Smooth muscle cell (in vitro differentiated cells): ENCODE measurements around the gene TPX2. TPM values are rescaled to one million over a fixed set of nuclear protein-coding genes. Genes with fewer than 3 reads are reported as not detected.
A peak's percentile ranks its signal among the peaks of the same experiment; 100 is the strongest.

Experiments used
- DNase-seq: peaks from one replicate; lab custom pipeline; 2025; ENCODE audit not compliant: unreplicated experiment; lab: John Stamatoyannopoulos, UW
- H2AFZ ChIP-seq: fragments of 200-600 bp; sonication (generic); 2 replicates; pipeline ENCODE4 v1.6.0; 2016; ENCODE audit warnings: antibody characterized with exemption, low read depth, mild to moderate bottlenecking
- H3F3A ChIP-seq: fragments of 200-600 bp; sonication (generic); 2 replicates; pipeline ENCODE4 v1.6.0; 2017; ENCODE audit warnings: antibody characterized with exemption, low read depth
- H3K27ac ChIP-seq: fragments of 200-600 bp; sonication (generic); 2 replicates; pipeline ENCODE4 v1.5.1; 2016; ENCODE audit warnings: low read depth, mild to moderate bottlenecking
- H3K27me3 ChIP-seq: fragments of 200-600 bp; sonication (generic); 2 replicates; pipeline ENCODE4 v1.6.1; 2016; ENCODE audit warnings: low read depth, mild to moderate bottlenecking
- H3K36me3 ChIP-seq: fragments of 200-600 bp; sonication (generic); 2 replicates; pipeline ENCODE4 v1.5.1; 2016; ENCODE audit warnings: low read depth
- H3K4me1 ChIP-seq: fragments of 200-600 bp; sonication (generic); 2 replicates; pipeline ENCODE4 v1.5.1; 2016; ENCODE audit warnings: low read depth
- H3K4me2 ChIP-seq: fragments of 200-600 bp; sonication (generic); 2 replicates; pipeline ENCODE4 v1.6.0; 2016; ENCODE audit warnings: mild to moderate bottlenecking
- H3K4me3 ChIP-seq: fragments of 200-600 bp; sonication (generic); 2 replicates; pipeline ENCODE4 v1.5.1; 2016; ENCODE audit warnings: mild to moderate bottlenecking
- H3K79me2 ChIP-seq: fragments of 200-600 bp; sonication (generic); 2 replicates; pipeline ENCODE4 v1.6.0; 2016; ENCODE audit warnings: low read depth, mild to moderate bottlenecking
- H3K9ac ChIP-seq: fragments of 200-600 bp; sonication (generic); 2 replicates; pipeline ENCODE4 v1.6.0; 2016; ENCODE audit warnings: low read depth
- H3K9me3 ChIP-seq: fragments of 200-600 bp; sonication (generic); replicated peaks from 2 replicates; pipeline ENCODE4 v1.5.1; 2016; ENCODE audit warnings: low read depth
- H4K20me1 ChIP-seq: fragments of 200-600 bp; sonication (generic); 2 replicates; pipeline ENCODE4 v1.6.0; 2016; ENCODE audit warnings: low read depth
- WGBS: methylation state at CpG from one replicate; pipeline ENCODE4 v1.1.7; 2016; ENCODE audit warnings: low lambda C conversion rate; 5-methylcytosine and 5-hydroxymethylcytosine counted together
- polyA plus RNA-seq: library from polyadenylated mRNA; unstranded; fragments of >200 nt; fragmentation: Nextera tagmentation; extraction: Ambion mirVana; gene quantifications from 2 replicates; pipeline ENCODE4 v1.2.1, GENCODE V29; 2016
- total RNA-seq: library from RNA; depleted of rRNA; stranded (reverse); fragments of >200 nt; gene quantifications from 2 replicates; pipeline ENCODE4 v1.2.3, GENCODE V29; 2014
- TF ChIP-seq, protein P1 (sequence below): fragments of 200-600 bp; sonication (generic); IDR thresholded peaks from 2 replicates; pipeline ENCODE4 v1.5.1; 2017; ENCODE audit warnings: borderline replicate concordance, mild to moderate bottlenecking, antibody characterized with exemption; ENCODE audit not compliant: insufficient read depth, poor library complexity, severe bottlenecking

Gene TPX2
- total and polyA plus RNA-seq, 2 experiments from 2014 or later: 21.7 to 24.5 TPM

DNA sequence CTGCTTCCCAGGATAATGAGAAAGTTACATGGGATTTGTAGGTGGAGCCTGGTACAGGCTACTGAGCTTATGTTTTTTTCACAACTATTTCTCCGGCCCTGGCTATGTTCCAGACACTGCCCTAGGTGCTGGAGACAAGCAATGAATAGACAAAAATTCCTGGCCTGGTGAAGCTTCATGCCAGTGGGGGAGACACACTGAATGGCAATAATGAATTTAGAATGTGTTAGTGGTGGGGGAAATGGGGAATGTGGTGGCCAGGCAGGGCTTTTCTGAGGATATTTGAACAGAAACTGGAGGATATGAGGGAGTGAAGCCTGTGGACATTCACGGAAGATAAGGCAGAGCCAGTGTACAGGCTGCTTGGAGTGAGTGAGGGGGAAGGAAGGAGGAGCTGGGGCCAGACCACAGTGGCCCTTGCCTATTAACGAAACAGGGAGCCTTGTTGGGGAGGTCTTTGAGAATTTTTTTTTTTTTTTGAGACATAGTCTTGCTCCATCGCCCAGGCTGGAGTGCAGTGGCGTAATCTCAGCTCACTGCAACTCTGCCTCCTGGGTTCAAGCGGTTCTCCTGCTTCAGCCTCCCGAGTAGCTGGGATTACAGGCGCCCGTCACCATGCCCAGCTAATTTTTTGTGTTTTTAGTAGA lies 99.7 kb downstream of the TPX2 start:
- Histone ChIP-seq H3K9ac (no peak overlapping the region), H3K4me3 (no peak overlapping the region), H2AFZ (no peak overlapping the region), H3K36me3 (no peaks in the 10 kb centered on the region), H3K9me3 (no peaks in the 10 kb centered on the region), H3K4me2 (peak overlapping the region; percentile 37), H3K27ac (peak overlapping the region; percentile 18), H3F3A (peaks cover 32% of the 10 kb centered on the region), H3K27me3 (no peaks in the 10 kb centered on the region), H4K20me1 (no peaks in the 10 kb centered on the region), H3K79me2 (no peaks in the 10 kb centered on the region), H3K4me1 (peaks cover 39% of the 10 kb centered on the region)
- TF ChIP-seq, protein P1, sequence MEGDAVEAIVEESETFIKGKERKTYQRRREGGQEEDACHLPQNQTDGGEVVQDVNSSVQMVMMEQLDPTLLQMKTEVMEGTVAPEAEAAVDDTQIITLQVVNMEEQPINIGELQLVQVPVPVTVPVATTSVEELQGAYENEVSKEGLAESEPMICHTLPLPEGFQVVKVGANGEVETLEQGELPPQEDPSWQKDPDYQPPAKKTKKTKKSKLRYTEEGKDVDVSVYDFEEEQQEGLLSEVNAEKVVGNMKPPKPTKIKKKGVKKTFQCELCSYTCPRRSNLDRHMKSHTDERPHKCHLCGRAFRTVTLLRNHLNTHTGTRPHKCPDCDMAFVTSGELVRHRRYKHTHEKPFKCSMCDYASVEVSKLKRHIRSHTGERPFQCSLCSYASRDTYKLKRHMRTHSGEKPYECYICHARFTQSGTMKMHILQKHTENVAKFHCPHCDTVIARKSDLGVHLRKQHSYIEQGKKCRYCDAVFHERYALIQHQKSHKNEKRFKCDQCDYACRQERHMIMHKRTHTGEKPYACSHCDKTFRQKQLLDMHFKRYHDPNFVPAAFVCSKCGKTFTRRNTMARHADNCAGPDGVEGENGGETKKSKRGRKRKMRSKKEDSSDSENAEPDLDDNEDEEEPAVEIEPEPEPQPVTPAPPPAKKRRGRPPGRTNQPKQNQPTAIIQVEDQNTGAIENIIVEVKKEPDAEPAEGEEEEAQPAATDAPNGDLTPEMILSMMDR: no peak
- DNase-seq: no peak
- WGBS: 59% methylated on average over 9 of the region's 9 CpGs

DNA sequence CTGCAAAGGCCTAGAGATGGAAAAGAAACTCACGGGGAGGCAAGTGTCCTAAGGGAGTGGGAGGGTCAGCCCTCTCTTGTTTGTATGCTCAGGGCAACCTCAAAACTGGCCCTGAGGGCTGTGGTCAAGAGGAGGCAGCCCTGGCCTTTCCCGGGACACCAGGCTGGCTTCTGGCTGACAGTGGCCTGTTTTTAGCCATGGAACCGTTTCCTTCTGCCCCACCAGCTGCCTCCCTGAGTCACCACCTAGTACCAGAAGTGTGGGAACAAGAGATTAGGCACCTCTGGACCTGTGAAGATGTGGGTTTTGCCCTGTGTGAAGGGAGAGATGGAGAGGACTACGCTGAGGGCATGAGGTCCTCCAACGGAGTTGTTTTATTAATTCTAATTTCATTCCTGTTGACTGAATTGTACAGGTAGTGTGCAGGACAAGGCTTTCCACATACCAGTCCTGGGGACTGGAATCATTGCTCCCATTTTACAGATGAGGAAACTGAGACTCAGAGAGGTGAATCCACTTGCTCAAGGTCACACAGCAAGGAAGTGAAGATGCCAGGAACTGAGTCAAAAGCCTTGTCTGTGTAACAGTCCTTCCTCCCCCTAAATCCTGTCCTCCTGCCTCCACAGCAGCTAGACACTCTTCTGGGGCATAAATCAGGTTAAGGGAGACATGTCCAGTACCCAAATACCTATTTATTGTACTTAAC lies 100.8 kb downstream of the TPX2 start:
- Histone ChIP-seq H3K36me3 (no peaks in the 10 kb centered on the region), H3K9ac (no peak overlapping the region), H3K9me3 (no peaks in the 10 kb centered on the region), H3F3A (peaks cover 28% of the 10 kb centered on the region), H3K4me1 (peaks cover 46% of the 10 kb centered on the region), H3K27me3 (no peaks in the 10 kb centered on the region), H3K27ac (no peak overlapping the region), H3K4me2 (no peak overlapping the region), H3K79me2 (no peaks in the 10 kb centered on the region), H3K4me3 (no peak overlapping the region), H2AFZ (no peak overlapping the region), H4K20me1 (no peaks in the 10 kb centered on the region)
- 55% methylated on average over 5 of the region's 5 CpGs for WGBS
- TF ChIP-seq, protein P1: no peak
- no peak for DNase-seq

DNA sequence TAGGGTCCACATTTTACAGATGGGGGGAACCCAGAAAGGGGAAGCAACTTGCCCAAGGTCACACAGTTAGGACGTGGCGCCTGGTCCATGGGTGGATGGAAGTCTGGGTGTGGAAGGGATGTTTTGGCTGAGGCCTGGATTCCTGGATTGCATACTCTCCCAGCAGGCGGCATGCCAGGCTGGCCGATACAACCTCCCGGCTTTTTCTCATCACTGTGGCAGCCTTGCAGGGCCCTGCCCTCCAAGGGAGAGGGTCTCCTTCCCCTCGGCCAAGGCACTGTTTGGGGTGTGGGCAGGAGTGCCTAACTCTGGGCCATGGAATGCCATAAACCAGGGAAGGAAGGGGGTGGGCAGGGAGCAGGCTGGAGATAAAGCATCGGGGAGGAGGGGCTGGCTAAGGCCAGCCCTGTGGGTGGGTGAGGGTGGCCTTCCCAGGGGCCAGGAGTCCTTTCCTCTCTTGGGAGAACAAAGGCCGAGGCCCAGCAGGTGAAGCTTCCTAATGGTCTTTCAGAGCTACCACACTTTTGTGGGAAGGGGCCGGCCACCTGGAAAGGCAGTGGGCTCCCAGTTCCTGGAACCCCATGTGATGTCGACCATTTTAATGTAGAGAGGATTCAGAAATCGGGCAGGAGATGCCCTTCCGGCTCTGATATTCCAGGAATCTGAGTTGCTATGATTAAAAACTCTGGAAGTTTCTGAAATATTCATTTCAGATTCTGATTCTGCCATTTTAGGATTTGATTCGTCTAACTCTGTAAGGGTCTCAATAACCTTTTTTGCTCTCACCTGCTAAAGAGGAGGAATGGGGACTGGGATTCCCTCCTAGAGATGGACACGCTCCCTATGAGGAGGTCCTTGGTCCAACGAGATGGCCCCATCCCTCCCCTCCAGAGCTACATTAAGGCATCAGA lies 102.1 kb downstream of the TPX2 start:
- Histone ChIP-seq H3K36me3 (no peaks in the 10 kb centered on the region), H3K27me3 (no peaks in the 10 kb centered on the region), H2AFZ (no peak overlapping the region), H3K79me2 (no peaks in the 10 kb centered on the region), H3K4me2 (no peak overlapping the region), H3K9ac (no peak overlapping the region), H4K20me1 (no peaks in the 10 kb centered on the region), H3K27ac (no peak overlapping the region), H3K9me3 (no peaks in the 10 kb centered on the region), H3F3A (peaks cover 21% of the 10 kb centered on the region), H3K4me1 (peaks cover 56% of the 10 kb centered on the region), H3K4me3 (no peak overlapping the region)
- TF ChIP-seq, protein P1: no peak
- no peak for DNase-seq
- 78% methylated on average over 15 of the region's 15 CpGs for WGBS
